H1 (cell line): ENCODE measurements around the gene ACP3. TPM values are rescaled to one million over a fixed set of nuclear protein-coding genes. Genes with fewer than 3 reads are reported as not detected.

Experiments
- CTCF ChIA-PET: fragments of 300-600 bp; sonication (Branson Sonifier 250); formaldehyde crosslinking; loops from one replicate; lab custom pipeline; 2021; ENCODE audit not compliant: partially characterized antibody; lab: Charles Lee
- POLR2A ChIA-PET: fragments of 300-600 bp; sonication (Branson Sonifier 250); formaldehyde crosslinking; loops from one replicate; lab custom pipeline; 2021; ENCODE audit warnings: inconsistent platforms; ENCODE audit not compliant: partially characterized antibody; lab: Charles Lee
- DNase-seq, 2 experiments: peaks; one replicate each; pipeline versions ENCODE4 v3.0.0 to v3.0.0-alpha.2; 2010 to 2022; ENCODE audit warnings: low spot score in 2 of 2, low read depth in 1 of 2, mixed read lengths in 1 of 2
- FAIRE-seq: peaks from 2 replicates; lab custom pipeline; 2011; peaks lifted over from hg19 to GRCh38; lab: Jason Lieb, UNC
- H2AFZ ChIP-seq: 2 replicates; pipeline ENCODE4 v1.8.1; 2012; ENCODE audit warnings: low read length, inconsistent platforms
- H2AK5ac ChIP-seq: 2 replicates; pipeline ENCODE4 v1.6.1; 2013; ENCODE audit warnings: low read depth, low read length
- H2BK120ac ChIP-seq: replicated peaks from 2 replicates; pipeline ENCODE3; 2013; ENCODE audit warnings: low read depth, low read length, inconsistent platforms
- H2BK12ac ChIP-seq: 2 replicates; pipeline ENCODE4 v1.6.1; 2013; ENCODE audit warnings: low read depth, low read length
- H2BK15ac ChIP-seq: 2 replicates; pipeline ENCODE4 v1.6.1; 2013; ENCODE audit warnings: low read length
- H2BK20ac ChIP-seq: 2 replicates; pipeline ENCODE4 v1.6.1; 2013; ENCODE audit warnings: low read length
- H2BK5ac ChIP-seq: 2 replicates; pipeline ENCODE4 v1.6.1; 2013; ENCODE audit warnings: low read depth, low read length
- H3K14ac ChIP-seq: 2 replicates; pipeline ENCODE4 v1.6.1; 2013; ENCODE audit warnings: inconsistent platforms; ENCODE audit not compliant: insufficient read length
- H3K18ac ChIP-seq: 2 replicates; pipeline ENCODE4 v1.6.1; 2013; ENCODE audit warnings: low read length; ENCODE audit errors: extremely low read depth
- H3K23ac ChIP-seq: 2 replicates; pipeline ENCODE4 v1.6.1; 2013; ENCODE audit warnings: inconsistent platforms; ENCODE audit not compliant: insufficient read length
- H3K23me2 ChIP-seq: 2 replicates; pipeline ENCODE4 v1.6.1; 2013; ENCODE audit warnings: low read depth, low read length
- H3K27ac ChIP-seq: 2 replicates; pipeline ENCODE4 v1.6.1; 2011; ENCODE audit warnings: low read depth, low read length, inconsistent platforms
- H3K27me3 ChIP-seq, 4 experiments: replicated peaks in 1 of 4; 1 replicate in 1 of 4; 2 replicates in 3 of 4; pipeline versions ENCODE4 v1.6.1 to v1.8.1; 2011 to 2013; ENCODE audit warnings: low read length in 3 of 4, mild to moderate bottlenecking in 3 of 4, inconsistent platforms in 2 of 4, mixed read lengths in 2 of 4, moderate library complexity in 1 of 4; ENCODE audit not compliant: control insufficient read depth in 3 of 4, insufficient read depth in 3 of 4; ENCODE audit errors: extremely low read depth in 1 of 4
- H3K36me3 ChIP-seq, 4 experiments: 2 replicates each; pipeline versions ENCODE4 v1.6.1 to v1.8.1; 2011 to 2013; ENCODE audit warnings: mild to moderate bottlenecking in 4 of 4, low read length in 3 of 4, moderate library complexity in 2 of 4, control low read depth in 1 of 4, inconsistent platforms in 1 of 4; ENCODE audit not compliant: insufficient read depth in 4 of 4, control insufficient read depth in 2 of 4
- H3K4ac ChIP-seq: replicated peaks from 2 replicates; pipeline ENCODE3; 2013; ENCODE audit warnings: low read length, low read depth, mixed read lengths, inconsistent platforms; ENCODE audit not compliant: insufficient read length
- H3K4me1 ChIP-seq, 4 experiments: replicated peaks in 1 of 4; 1 replicate in 1 of 4; 2 replicates in 3 of 4; pipeline versions ENCODE4 v1.6.1 to v1.8.1; 2011 to 2013; ENCODE audit warnings: low read length in 3 of 4, inconsistent platforms in 2 of 4, mixed read lengths in 1 of 4; ENCODE audit not compliant: insufficient read depth in 4 of 4, control insufficient read depth in 3 of 4
- H3K4me2 ChIP-seq, 2 experiments: 2 replicates each; pipeline versions ENCODE4 v1.6.1 to v1.8.1; 2011 to 2013; ENCODE audit warnings: low read depth in 2 of 2, low read length in 2 of 2, control low read depth in 1 of 2, inconsistent platforms in 1 of 2, mild to moderate bottlenecking in 1 of 2; ENCODE audit not compliant: insufficient read depth in 1 of 2
- H3K4me3 ChIP-seq, 4 experiments: fragments of 200-600, 300-600 bp in 1 of 4; sonication (generic), shearing (Covaris generic), sonication (Bioruptor Twin) in 1 of 4; 2 replicates each; pipeline versions ENCODE4 v1.5.1 to v1.8.1; 2011 to 2016; ENCODE audit warnings: low read length in 4 of 4, low read depth in 3 of 4, control low read depth in 2 of 4, inconsistent platforms in 2 of 4, mild to moderate bottlenecking in 2 of 4, mixed read lengths in 1 of 4, moderate library complexity in 1 of 4; ENCODE audit not compliant: insufficient read depth in 2 of 4; ENCODE audit errors: extremely low read depth in 1 of 4
- H3K56ac ChIP-seq: replicated peaks from 2 replicates; pipeline ENCODE3; 2013; ENCODE audit warnings: low read depth, mild to moderate bottlenecking, mixed read lengths, low read length, inconsistent platforms; ENCODE audit not compliant: insufficient read length
- H3K79me1 ChIP-seq: 2 replicates; pipeline ENCODE4 v1.6.1; 2013; ENCODE audit warnings: low read depth, low read length, control low read depth
- H3K79me2 ChIP-seq, 2 experiments: 2 replicates each; pipeline versions ENCODE4 v1.6.1 to v1.8.1; 2012 to 2013; ENCODE audit warnings: low read length in 2 of 2, mild to moderate bottlenecking in 2 of 2, inconsistent platforms in 1 of 2; ENCODE audit not compliant: insufficient read depth in 2 of 2, control insufficient read depth in 1 of 2
- H3K9ac ChIP-seq, 4 experiments: replicated peaks in 1 of 4; 1 replicate in 1 of 4; 2 replicates in 3 of 4; pipeline versions ENCODE4 v1.6.1 to v1.8.1; 2011 to 2013; ENCODE audit warnings: low read depth in 3 of 4, low read length in 3 of 4, control low read depth in 2 of 4, mild to moderate bottlenecking in 2 of 4, moderate library complexity in 2 of 4, inconsistent platforms in 1 of 4; ENCODE audit errors: extremely low read depth in 1 of 4
- H3K9me3 ChIP-seq, 2 experiments: 2 replicates each; pipeline versions ENCODE4 v1.6.1 to v1.8.1; 2012 to 2013; ENCODE audit warnings: mild to moderate bottlenecking in 2 of 2, moderate library complexity in 2 of 2, control low read depth in 1 of 2, inconsistent platforms in 1 of 2, low read depth in 1 of 2, low read length in 1 of 2, mixed read lengths in 1 of 2; ENCODE audit not compliant: insufficient read depth in 2 of 2
- H4K20me1 ChIP-seq, 2 experiments: replicated peaks in 1 of 2; 2 replicates each; pipeline versions ENCODE3 to v1.8.1; 2011 to 2013; ENCODE audit warnings: inconsistent platforms in 2 of 2, low read length in 2 of 2, mild to moderate bottlenecking in 1 of 2; ENCODE audit not compliant: insufficient read depth in 2 of 2, control insufficient read depth in 1 of 2
- H4K5ac ChIP-seq: 2 replicates; pipeline ENCODE4 v1.6.1; 2013; ENCODE audit warnings: low read length, low read depth, mixed read lengths, inconsistent platforms; ENCODE audit not compliant: insufficient read length
- H4K8ac ChIP-seq: 2 replicates; pipeline ENCODE4 v1.8.0; 2013; ENCODE audit warnings: mild to moderate bottlenecking, moderate library complexity, low read length, inconsistent platforms; ENCODE audit not compliant: insufficient read depth; ENCODE audit errors: extremely low read depth
- H4K91ac ChIP-seq: replicated peaks from 2 replicates; pipeline ENCODE3; 2013; ENCODE audit warnings: low read length, mixed read lengths, inconsistent platforms; ENCODE audit not compliant: insufficient read length
- RNF2 ChIP-seq: fragments of 200-900, 300-1000 bp; sonication (generic); IDR thresholded peaks from 2 replicates; pipeline ENCODE4 v1.7.1; 2016; ENCODE audit warnings: borderline replicate concordance, low read depth, mild to moderate bottlenecking, antibody characterized with exemption, low read length; ENCODE audit not compliant: poor library complexity, severe bottlenecking; ENCODE audit errors: missing control alignments
- SIRT6 ChIP-seq: IDR thresholded peaks from one replicate; pipeline ENCODE4 v1.7.1; 2012; ENCODE audit warnings: low read length, inconsistent platforms
- polyA plus RNA-seq, 7 experiments: library from polyadenylated mRNA; depleted of rRNA in 3 of 7; stranded (reverse) in 5 of 7; unstranded in 2 of 7; fragments of >200 nt in 5 of 7; fragments of 200-250 nt in 2 of 7; gene quantifications; 1 replicate in 5 of 7; 2 replicates in 1 of 7; 4 replicates in 1 of 7; pipeline versions ENCODE4 v1.2.1 to v1.2.3, GENCODE V29; 2011 to 2013; ENCODE audit warnings: missing spikeins in 2 of 7, mixed read lengths in 2 of 7
- total RNA-seq: library from RNA; stranded (reverse); fragmentation: NEBNext Ultra II Directional; extraction: Animal tissue kit (Norgen Biotek cat#: 25700); gene quantifications from 2 replicates; pipeline ENCODE4 v1.2.1, GENCODE V29; 2021
- TF ChIP-seq, protein P1 (sequence below), 3 experiments: IDR thresholded peaks; 1 replicate in 2 of 3; 2 replicates in 1 of 3; pipeline versions ENCODE4 v1.5.1 to v1.6.1; 2011; ENCODE audit warnings: low read length in 3 of 3, mild to moderate bottlenecking in 3 of 3, inconsistent platforms in 2 of 3, low read depth in 1 of 3, moderate library complexity in 1 of 3; ENCODE audit not compliant: insufficient read depth in 1 of 3; ENCODE audit errors: control extremely low read depth in 1 of 3

Gene ACP3
- total and polyA plus RNA-seq, 2 of the 8 experiments (the other 6 are each of a cell fraction or from before 2014, with no cell fraction given) = 1.2 to 1.4 TPM

DNA sequence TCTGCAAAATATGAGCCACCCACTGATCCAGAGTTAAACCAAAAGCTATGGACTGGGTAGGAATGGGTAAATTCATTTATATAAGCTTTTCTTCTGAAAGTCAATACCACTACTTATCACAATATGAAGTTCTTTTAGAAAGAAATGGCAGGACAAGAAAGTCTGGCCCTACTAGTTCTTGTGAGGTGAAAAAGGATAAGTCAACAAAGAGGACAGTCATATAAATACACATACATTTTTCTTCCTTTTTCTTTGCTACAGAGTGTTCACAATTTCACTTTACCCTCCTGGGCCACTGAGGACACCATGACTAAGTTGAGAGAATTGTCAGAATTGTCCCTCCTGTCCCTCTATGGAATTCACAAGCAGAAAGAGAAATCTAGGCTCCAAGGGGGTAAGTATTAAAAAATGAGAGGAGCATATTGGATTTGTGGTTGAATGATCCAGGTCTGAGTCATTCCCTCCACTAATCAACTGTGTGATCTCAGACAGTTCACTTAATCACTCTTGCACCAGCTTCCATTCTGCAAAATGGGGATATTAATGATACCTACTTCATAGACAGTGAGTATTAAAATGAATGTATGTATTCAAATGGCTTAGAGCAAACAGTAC, 27.6 kb downstream of the ACP3 start:
- Histone ChIP-seq H3K79me2 (no peaks in the 10 kb centered on the region), H3K79me1 (no peaks in the 10 kb centered on the region), H3K4me3 (no peak overlapping the region), H3K4me2 (no peak overlapping the region), H3K27ac (no peak overlapping the region), H2BK20ac (no peak overlapping the region), H4K91ac (no peak overlapping the region), H4K20me1 (no peaks in the 10 kb centered on the region), H3K9me3 (no peaks in the 10 kb centered on the region), H2BK12ac (no peak overlapping the region), H3K36me3 (no peaks in the 10 kb centered on the region), H3K23me2 (no peaks in the 10 kb centered on the region), H2BK120ac (no peak overlapping the region), H4K8ac (no peak overlapping the region), H3K4me1 (no peaks in the 10 kb centered on the region), H3K4ac (no peak overlapping the region), H4K5ac (no peak overlapping the region), H2AK5ac (no peak overlapping the region), H3K9ac (no peak overlapping the region), H2AFZ (no peak overlapping the region), H2BK5ac (no peak overlapping the region), H3K18ac (no peak overlapping the region), H3K23ac (no peak overlapping the region), H3K56ac (no peak overlapping the region), H2BK15ac (no peak overlapping the region), H3K14ac (no peak overlapping the region), H3K27me3 (no peaks in the 10 kb centered on the region)
- DNase-seq (no peak), FAIRE-seq (no peak)
- ChIA-PET POLR2A (no interaction called here), CTCF (interaction anchor here (1.1 to 20.7 kb wide), 13 partner anchors 8 to 145 kb away, joined by 3 to 486 read pairs (median 24); no protein-coding TSS in a partner anchor)
- no peak for TF ChIP-seq RNF2
- TF ChIP-seq SIRT6 = no peak
- TF ChIP-seq, protein P1, sequence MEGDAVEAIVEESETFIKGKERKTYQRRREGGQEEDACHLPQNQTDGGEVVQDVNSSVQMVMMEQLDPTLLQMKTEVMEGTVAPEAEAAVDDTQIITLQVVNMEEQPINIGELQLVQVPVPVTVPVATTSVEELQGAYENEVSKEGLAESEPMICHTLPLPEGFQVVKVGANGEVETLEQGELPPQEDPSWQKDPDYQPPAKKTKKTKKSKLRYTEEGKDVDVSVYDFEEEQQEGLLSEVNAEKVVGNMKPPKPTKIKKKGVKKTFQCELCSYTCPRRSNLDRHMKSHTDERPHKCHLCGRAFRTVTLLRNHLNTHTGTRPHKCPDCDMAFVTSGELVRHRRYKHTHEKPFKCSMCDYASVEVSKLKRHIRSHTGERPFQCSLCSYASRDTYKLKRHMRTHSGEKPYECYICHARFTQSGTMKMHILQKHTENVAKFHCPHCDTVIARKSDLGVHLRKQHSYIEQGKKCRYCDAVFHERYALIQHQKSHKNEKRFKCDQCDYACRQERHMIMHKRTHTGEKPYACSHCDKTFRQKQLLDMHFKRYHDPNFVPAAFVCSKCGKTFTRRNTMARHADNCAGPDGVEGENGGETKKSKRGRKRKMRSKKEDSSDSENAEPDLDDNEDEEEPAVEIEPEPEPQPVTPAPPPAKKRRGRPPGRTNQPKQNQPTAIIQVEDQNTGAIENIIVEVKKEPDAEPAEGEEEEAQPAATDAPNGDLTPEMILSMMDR (IDR thresholded peaks at IDR 0.05; ENCODE audit: control extremely low read depth in 1 of 3, insufficient read depth in 1 of 3, low read depth in 1 of 3, low read length in 3 of 3) = no peak
